ENCODE measurements around the gene ACTMAP.
"Not testable (repeated sequence)": the region's sequence is repeated elsewhere in the genome, so short reads cannot be mapped to it uniquely, and the experiment has no call there.

ACTMAP gene

GRCh38 chr19:40741527-40742390 lies 8.5 kb downstream of the ACTMAP start:
- H3K4me3 Mint-ChIP-seq: no peak overlapping the region
- no peaks in the 10 kb centered on the region for H3K4me1 Mint-ChIP-seq
- no peak for ATAC-seq
- H3K27me3 Mint-ChIP-seq: no peaks in the 10 kb centered on the region
- H3K9me3 Mint-ChIP-seq: no peaks in the 10 kb centered on the region
- H3K36me3 Mint-ChIP-seq: peaks cover 18% of the 10 kb centered on the region
- H3K27ac Mint-ChIP-seq: no peak overlapping the region

- no peak overlapping the region for H3K27ac Mint-ChIP-seq
- ATAC-seq: no peak
- H3K4me1 Mint-ChIP-seq: no peaks in the 10 kb centered on the region
Measured at GRCh38 chr19:40740747-40741146, 9.5 kb downstream of the ACTMAP start.

GRCh38 chr19:40739871-40740703 lies 10.2 kb downstream of the ACTMAP start:
- Mint-ChIP-seq H3K4me3 (no peak overlapping the region), H3K9me3 (no peaks in the 10 kb centered on the region), H3K36me3 (peaks cover 32% of the 10 kb centered on the region), H3K4me1 (no peaks in the 10 kb centered on the region), H3K27me3 (no peaks in the 10 kb centered on the region), H3K27ac (no peak overlapping the region)
- ATAC-seq: no peak

More at GRCh38 chr19:40740747-40741146, 9.5 kb downstream of the ACTMAP start:
- H3K9me3 Mint-ChIP-seq: no peaks in the 10 kb centered on the region
- H3K36me3 Mint-ChIP-seq: peaks cover 25% of the 10 kb centered on the region
- no peak overlapping the region for H3K4me3 Mint-ChIP-seq
- no peaks in the 10 kb centered on the region for H3K27me3 Mint-ChIP-seq

- H3K36me3 Mint-ChIP-seq: peaks cover 39% of the 10 kb centered on the region
Measured at GRCh38 chr19:40739030-40739839, 11.0 kb downstream of the ACTMAP start.

GRCh38 chr19:40737102-40737644 lies 13.1 kb downstream of the ACTMAP start:
- no peak for ATAC-seq
- no peak overlapping the region for H3K27ac Mint-ChIP-seq
- no peak overlapping the region for H3K4me3 Mint-ChIP-seq
- no peaks in the 10 kb centered on the region for H3K4me1 Mint-ChIP-seq
- H3K9me3 Mint-ChIP-seq: no peaks in the 10 kb centered on the region
- no peaks in the 10 kb centered on the region for H3K27me3 Mint-ChIP-seq
- peaks cover 57% of the 10 kb centered on the region for H3K36me3 Mint-ChIP-seq

More at GRCh38 chr19:40739030-40739839, 11.0 kb downstream of the ACTMAP start:
- no peaks in the 10 kb centered on the region for H3K9me3 Mint-ChIP-seq
- no peak overlapping the region for H3K4me3 Mint-ChIP-seq
- no peak overlapping the region for H3K27ac Mint-ChIP-seq
- H3K4me1 Mint-ChIP-seq: no peaks in the 10 kb centered on the region
- no peak for ATAC-seq
- H3K27me3 Mint-ChIP-seq: no peaks in the 10 kb centered on the region

GRCh38 chr19:40736661-40737060 lies 13.6 kb downstream of the ACTMAP start:
- Mint-ChIP-seq H3K36me3 (peaks cover 61% of the 10 kb centered on the region), H3K27ac (no peak overlapping the region)

GRCh38 chr19:40735013-40735771 lies 15.1 kb downstream of the ACTMAP start:
- Mint-ChIP-seq H3K27me3 (no peaks in the 10 kb centered on the region), H3K9me3 (no peaks in the 10 kb centered on the region), H3K27ac (no peak overlapping the region), H3K36me3 (peaks cover 75% of the 10 kb centered on the region), H3K4me1 (no peaks in the 10 kb centered on the region), H3K4me3 (no peak overlapping the region)
- no peak for ATAC-seq

More at GRCh38 chr19:40736661-40737060, 13.6 kb downstream of the ACTMAP start:
- Mint-ChIP-seq H3K4me3 (no peak overlapping the region), H3K4me1 (no peaks in the 10 kb centered on the region), H3K27me3 (no peaks in the 10 kb centered on the region), H3K9me3 (no peaks in the 10 kb centered on the region)
- ATAC-seq: no peak

- Mint-ChIP-seq H3K27me3 (no peaks in the 10 kb centered on the region), H3K27ac (no peak overlapping the region), H3K36me3 (peaks cover 64% of the 10 kb centered on the region)
Measured at GRCh38 chr19:40733149-40733548, 17.1 kb downstream of the ACTMAP start.

GRCh38 chr19:40732304-40732703 lies 18.0 kb downstream of the ACTMAP start:
- not testable (repeated sequence) for H3K9me3 Mint-ChIP-seq, ATAC-seq, H3K4me1 Mint-ChIP-seq, H3K27me3 Mint-ChIP-seq, H3K27ac Mint-ChIP-seq, H3K4me3 Mint-ChIP-seq
- peaks cover 59% of the 10 kb centered on the region for H3K36me3 Mint-ChIP-seq

More at GRCh38 chr19:40733149-40733548, 17.1 kb downstream of the ACTMAP start:
- no peaks in the 10 kb centered on the region for H3K4me1 Mint-ChIP-seq
- no peaks in the 10 kb centered on the region for H3K9me3 Mint-ChIP-seq
- ATAC-seq: no peak
- no peak overlapping the region for H3K4me3 Mint-ChIP-seq

GRCh38 chr19:40730065-40730464 lies 20.2 kb downstream of the ACTMAP start:
- not testable (repeated sequence) for H3K9me3 Mint-ChIP-seq, H3K4me1 Mint-ChIP-seq, ATAC-seq, H3K27ac Mint-ChIP-seq, H3K27me3 Mint-ChIP-seq, H3K4me3 Mint-ChIP-seq
- H3K36me3 Mint-ChIP-seq: peaks cover 56% of the 10 kb centered on the region

- no peak for ATAC-seq
- H3K9me3 Mint-ChIP-seq: no peaks in the 10 kb centered on the region
- no peak overlapping the region for H3K27ac Mint-ChIP-seq
- H3K4me1 Mint-ChIP-seq: peaks cover 22% of the 10 kb centered on the region
- peaks cover 60% of the 10 kb centered on the region for H3K36me3 Mint-ChIP-seq
- H3K27me3 Mint-ChIP-seq: no peaks in the 10 kb centered on the region
- no peak overlapping the region for H3K4me3 Mint-ChIP-seq
Measured at GRCh38 chr19:40726279-40726678, 24.0 kb downstream of the ACTMAP start.

- H3K9me3 Mint-ChIP-seq: no peaks in the 10 kb centered on the region
- H3K27ac Mint-ChIP-seq: no peak overlapping the region
- peaks cover 37% of the 10 kb centered on the region for H3K4me1 Mint-ChIP-seq
- H3K27me3 Mint-ChIP-seq: no peaks in the 10 kb centered on the region
- no peak overlapping the region for H3K4me3 Mint-ChIP-seq
- peaks cover 60% of the 10 kb centered on the region for H3K36me3 Mint-ChIP-seq
- no peak for ATAC-seq
Measured at GRCh38 chr19:40724855-40725254, 25.4 kb downstream of the ACTMAP start.

GRCh38 chr19:40724315-40724714 lies 26.0 kb downstream of the ACTMAP start:
- peaks cover 39% of the 10 kb centered on the region for H3K4me1 Mint-ChIP-seq
- H3K27ac Mint-ChIP-seq: no peak overlapping the region
- ATAC-seq: no peak
- H3K4me3 Mint-ChIP-seq: no peak overlapping the region
- H3K9me3 Mint-ChIP-seq: no peaks in the 10 kb centered on the region
- H3K36me3 Mint-ChIP-seq: peaks cover 60% of the 10 kb centered on the region
- no peaks in the 10 kb centered on the region for H3K27me3 Mint-ChIP-seq

GRCh38 chr19:40723661-40724254 lies 26.5 kb downstream of the ACTMAP start:
- Mint-ChIP-seq H3K27me3 (no peaks in the 10 kb centered on the region), H3K4me1 (peaks cover 45% of the 10 kb centered on the region), H3K36me3 (peaks cover 60% of the 10 kb centered on the region), H3K4me3 (no peak overlapping the region), H3K9me3 (no peaks in the 10 kb centered on the region), H3K27ac (no peak overlapping the region)
- no peak for ATAC-seq

Data from stimulated activated memory B cell treated with anti-CD40 and anti-IgM and Interleukin-4, amounts not matched to agents 10 μg/mL and 1 μg/mL and 100 μg/mL, for 72 hours (primary cell).